Stimulated activated CD4-positive, alpha-beta T cell treated with anti-CD3 and anti-CD28 coated beads, Interleukin-2, amount 100 ng/mL, for 4 hours (primary cell): ENCODE data around the gene CDC27.
A peak's percentile ranks its signal among the peaks of the same experiment; 100 is the strongest.
"Not testable (repeated sequence)": the region's sequence is repeated elsewhere in the genome, so short reads cannot be mapped to it uniquely, and the experiment has no call there.

Experiments used
- DNase-seq: peaks from one replicate; pipeline ENCODE4 v3.0.0-alpha.2; 2020; ENCODE audit warnings: low read depth

The CDC27 gene

DNA sequence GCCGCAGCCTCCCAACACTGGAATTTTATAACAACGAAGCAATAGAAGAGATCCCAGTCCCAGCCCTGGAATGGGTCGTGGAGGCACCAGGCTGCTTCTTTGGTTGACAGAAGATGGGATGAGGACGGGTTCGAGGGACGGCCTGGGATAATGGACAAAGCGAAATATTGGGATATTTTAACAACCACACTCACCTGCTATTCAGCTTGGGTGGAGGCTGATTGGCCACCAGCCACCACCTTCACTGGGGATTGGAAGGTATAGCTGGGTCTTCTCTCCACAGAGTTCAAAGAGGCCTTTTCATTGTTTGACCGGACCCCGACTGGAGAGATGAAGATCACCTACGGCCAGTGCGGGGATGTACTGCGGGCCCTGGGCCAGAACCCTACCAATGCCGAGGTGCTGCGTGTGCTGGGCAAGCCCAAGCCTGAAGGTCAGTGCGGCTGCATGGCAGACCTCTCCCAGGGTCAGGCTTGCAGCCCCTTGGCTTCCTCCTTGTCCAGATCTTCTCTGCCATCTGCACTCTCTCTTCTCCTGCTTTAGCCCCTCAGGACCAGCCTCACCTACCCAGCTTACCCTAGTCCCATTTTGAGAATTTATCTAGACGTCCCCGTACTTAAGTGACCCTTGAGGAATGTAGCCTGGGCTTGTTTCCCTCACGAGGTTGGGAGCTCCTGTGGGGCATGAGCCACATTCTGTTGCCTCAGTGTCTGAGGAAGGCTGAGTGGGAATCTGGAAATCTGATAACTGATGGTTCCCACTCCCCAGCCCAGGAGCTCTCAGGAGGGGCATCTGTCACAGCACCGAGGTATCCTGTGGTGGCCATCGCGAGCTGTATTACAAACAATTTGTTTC lies 30.8 kb upstream of the CDC27 start:
- DNase-seq, result no peak

DNA sequence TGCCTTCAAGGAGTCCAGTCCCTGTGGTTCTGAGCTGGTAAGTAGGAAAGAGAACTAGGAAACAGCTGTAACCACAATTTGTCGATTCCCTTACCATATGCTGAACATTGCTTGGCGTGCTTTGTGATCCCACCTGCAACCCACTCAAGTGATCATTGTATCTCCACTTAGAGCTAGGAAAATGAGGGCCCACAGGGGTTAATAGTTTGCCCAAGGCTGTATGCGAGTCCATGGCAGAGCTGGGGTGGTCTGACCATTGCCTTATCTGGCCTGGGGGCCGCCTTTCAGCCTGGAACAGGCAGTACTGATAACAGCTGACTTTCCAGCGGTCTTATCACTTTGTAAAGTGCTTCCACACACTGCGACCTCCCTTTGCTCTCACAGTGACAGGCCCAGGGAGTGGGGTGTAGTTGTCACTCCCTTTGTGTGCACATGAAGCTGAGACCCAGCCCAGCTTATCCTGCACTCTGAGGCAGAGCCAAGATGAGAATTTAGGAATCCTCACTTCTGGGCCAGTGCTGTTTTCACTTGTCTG lies 29.9 kb upstream of the CDC27 start:
- DNase-seq, result no peak

DNA sequence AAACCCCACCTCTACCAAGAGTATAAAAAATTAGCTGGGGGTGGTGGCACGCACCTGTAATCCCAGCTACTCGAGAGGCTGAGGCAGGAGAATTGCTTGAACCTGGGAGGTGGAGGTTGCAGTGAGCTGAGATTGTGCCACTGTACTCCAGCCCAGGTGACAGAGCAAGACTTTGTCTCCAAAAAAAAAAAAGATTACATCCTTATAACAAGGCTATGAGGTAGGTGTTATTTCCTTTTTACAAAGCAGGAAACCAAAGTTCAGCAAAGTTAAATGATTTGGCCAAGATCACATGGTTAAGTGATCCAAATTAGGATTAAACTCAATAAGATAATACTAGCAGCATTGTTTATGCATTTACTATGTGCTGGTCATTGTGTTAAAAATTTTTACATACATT lies 28.2 kb upstream of the CDC27 start:
- not testable (repeated sequence) for DNase-seq

DNA sequence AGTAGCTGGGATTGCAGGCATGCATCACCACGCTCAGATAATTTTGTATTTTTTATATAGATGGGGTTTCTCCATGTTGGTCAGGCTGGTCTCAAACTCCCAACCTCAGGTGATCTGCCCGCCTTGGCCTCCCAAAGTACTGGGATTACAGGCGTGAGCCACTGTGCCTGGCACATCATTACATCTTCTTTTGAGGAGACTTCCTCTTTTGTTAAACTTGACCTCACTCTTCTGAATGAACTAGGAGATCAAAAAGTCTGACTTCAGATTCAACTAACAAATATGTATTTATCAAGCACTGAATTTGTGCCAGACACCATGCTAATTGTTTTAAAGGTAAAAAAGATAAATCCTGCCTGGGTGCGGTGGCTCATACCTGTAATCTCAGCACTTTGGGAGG lies 27.7 kb upstream of the CDC27 start:
- not testable (repeated sequence) for DNase-seq

DNA sequence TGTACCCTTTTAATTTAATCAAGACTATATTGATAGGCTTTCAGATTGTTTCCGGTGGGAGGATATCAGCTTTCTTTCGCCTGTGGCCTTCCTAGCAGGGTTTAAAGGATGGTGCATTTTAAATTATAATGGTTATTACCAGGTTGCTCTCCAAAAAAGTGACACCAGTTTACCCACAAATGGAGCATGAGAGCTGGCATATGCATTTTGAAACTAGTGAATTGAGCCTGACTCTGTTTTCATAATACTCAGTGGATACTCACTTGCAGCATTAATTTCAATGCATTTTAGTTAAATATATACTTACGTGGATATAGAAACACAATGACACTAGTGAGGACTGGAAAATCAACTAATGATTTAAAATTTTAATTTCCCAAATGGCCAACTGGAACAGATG lies 25.8 kb upstream of the CDC27 start:
- DNase-seq, result no peak

DNA sequence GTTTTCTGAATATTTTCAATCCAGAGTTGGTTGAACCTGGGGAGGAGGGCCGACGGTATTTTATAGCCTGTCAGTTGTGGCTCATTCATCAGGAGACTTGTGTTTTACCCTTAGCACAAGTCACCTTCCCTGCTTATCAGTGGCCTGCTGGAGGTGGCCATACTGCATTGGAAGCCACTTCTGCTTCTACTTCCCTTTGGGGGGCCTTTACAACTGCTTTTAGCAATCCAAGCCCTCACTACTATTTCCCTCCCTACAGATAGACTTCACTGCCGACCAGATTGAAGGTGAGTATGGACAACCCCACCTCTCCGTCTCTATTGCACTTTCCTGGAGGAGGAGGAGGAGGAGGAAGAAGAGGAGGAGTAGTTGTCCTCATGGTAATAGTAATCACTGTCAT lies 24.4 kb upstream of the CDC27 start:
- DNase-seq, result no peak

DNA sequence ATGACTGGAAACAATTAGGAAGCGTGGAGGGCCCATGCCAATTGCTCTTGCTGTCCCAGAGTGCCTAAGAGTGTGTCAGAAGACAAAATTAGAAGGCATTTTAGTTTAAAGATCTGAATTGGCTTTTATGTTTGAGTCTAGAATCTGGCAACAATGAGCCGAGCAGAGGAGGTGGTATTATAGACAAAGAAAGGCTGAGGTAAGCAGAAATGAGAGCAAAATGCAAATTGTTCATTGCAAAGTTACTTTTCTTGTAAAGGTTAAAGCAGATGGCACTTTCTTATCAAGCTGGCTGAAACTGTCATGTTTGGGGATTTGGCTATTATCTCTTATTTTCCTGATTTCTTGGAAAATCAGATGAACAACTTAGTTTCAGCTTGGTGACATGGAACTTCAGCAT lies 23.4 kb upstream of the CDC27 start:
- DNase-seq, result no peak

DNA sequence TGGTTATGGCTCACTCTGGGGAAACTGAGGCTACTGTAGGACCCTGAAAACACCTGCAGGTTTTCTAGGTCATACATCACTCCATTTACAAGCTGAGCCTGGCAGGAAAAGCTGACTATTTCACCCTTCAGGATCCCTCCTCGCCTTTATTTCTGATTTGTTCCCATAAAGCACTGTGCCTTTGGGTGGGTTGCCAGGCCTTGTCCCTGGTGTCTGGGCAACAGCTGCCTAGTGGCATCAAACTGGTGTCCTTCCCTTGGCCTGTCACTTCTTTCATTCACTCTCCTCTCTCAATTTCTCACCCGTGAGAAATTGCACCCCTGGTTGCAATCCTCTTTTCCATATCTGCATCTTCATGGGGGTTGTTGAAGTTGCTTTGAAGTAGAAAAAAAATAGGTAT lies 21.7 kb upstream of the CDC27 start:
- no peak for DNase-seq

DNA sequence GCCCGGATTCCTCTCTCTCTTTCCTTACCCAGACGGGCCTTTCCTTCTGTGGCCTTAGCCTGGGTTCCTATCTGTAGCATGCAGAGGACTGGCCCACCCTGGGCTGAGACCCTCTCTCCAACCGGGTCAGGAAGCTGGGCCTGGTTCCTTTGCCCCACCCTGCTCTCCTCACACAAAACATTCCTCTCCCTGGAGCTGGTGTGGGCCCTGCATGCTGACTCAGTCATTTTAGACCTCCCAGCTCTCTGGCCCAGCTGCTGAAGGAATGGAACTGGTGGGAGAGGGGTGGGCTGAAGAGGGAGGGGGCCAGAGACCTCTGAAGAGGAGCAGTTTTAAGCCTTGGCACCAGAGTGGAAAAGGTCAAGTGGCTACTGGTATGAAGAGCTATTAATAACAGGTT lies 21.0 kb upstream of the CDC27 start:
- DNase-seq, result no peak

DNA sequence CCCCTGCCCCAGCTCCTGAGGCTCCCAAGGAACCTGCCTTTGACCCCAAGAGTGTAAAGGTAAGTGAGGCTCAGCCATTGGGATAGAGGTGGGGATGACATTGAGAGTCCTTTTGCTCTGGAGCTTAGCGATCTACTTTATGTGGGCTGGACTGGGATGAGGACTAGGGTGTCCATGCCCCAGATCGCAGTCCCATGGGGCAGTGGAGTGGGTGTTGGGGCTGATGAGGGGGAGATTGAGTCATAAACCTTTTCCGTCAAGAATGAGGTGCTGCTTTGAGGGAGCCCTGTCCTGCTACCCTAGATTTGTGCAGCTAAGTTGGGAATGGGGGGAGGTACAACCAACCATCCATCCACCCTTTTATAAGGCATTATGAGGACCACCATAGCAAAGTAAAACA lies 20.4 kb upstream of the CDC27 start:
- no peak for DNase-seq

DNA sequence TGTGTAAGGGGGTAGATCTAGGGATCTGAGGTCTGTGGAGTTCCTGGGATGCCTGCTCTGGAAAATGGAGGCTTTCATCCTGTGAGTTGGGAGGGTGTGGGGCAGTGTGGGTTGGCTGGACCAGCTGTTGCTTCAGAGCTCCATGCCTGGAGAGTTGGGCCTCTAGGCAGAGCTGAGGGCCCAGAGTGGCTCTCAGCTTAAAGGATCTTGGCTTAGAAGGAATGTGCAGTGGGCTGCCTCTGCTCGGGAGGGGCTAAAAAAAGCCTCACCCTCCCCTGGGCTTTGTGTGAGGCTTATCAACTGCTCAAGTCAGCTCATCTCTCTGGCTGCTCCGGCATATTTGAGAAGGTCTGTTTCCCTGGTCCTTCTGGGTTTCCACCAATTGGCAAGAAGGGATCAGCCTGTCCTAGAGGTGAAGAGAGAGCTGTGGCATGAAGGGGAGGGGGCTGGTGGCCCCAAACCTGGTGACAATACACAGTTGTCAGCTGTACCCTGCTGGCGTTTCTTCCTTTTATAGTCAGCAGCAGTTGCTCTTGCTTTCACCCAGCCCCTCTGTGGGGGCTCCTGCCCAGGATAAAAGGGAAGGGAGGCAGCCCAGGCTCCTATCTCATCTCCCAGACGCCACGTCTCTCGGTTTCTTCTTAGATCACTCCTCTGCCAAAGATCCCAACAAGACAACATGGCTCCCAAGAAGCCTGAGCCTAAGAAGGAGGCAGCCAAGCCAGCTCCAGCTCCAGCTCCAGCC lies 19.8 kb upstream of the CDC27 start, which contains the start of gene MYL4:
Gene MYL4, plus strand, starts transcription at position 605 of the 745 bp plus-strand sequence. Its CDS starts 75 bp downstream, at position 680.
- DNase-seq, result no peak

DNA sequence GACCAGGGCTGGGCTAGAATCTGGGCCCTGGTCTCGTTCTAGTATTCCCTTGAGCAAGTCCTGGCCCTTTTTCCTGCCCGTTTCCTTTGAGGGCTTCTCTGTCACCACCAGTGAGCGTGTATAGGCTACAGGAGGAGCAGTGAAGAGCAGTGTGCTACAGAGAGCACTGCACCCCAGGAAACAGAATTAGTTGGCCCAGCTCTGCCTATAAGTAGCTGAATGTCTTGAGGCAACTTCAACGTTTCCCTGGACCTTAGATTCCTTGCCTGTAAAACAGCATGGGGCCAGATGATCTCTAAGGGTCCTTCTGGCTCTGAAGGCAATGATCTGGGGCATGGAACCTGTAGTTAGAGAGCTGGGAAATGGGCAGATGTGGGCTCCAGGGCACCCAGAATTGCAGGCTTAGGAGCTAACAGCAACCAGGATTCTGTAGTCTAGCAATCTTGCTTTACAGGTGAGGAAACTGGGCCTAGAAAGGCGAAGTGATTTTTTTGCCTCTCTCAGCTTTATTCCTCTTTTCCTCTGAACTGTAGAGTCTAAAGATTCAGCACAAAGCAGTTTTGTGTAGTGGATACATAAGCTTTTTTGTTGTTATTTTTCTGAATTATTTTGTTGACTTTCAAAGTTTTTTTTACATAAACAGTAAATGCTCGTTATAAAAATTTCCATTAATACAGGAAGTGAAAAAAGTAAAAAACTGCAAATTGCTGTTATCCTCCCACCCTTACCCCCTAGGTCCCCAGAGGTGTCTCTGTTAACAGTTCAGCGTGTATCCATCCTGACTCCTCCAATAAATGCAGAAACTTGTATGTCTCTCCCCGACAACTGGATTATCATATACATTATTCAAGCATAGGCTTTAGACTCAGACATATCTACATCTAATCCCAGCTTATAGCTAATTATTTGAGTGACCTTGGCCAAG lies 18.3 kb upstream of the CDC27 start:
- DNase-seq, result no peak

DNA sequence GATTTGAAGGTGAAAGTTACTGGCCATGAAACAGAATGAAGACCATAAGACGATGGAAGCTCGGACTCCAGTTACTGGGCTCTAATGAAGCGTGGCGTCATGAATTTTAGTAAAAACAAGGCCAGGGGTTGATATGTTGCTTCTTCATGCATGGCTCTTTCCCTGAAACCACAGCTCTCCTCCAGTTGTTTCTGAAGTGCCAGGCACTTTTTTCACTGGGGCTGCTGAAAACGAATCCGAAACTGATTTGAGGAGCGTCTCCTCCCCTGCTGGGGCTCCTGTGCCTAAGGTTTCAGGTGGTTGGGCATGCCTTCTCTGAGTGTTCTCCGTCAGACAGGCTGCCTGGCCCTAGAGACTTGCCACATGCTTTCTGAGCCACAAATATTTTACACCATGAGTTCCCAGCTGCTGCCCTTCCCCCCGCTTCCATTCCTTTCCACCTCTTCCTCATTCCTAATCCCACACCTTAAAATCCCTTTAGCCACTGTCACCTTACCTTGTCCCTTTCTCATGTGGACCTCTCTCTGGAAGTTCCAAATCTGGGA lies 16.4 kb upstream of the CDC27 start:
- peak; percentile 57 for DNase-seq

DNA sequence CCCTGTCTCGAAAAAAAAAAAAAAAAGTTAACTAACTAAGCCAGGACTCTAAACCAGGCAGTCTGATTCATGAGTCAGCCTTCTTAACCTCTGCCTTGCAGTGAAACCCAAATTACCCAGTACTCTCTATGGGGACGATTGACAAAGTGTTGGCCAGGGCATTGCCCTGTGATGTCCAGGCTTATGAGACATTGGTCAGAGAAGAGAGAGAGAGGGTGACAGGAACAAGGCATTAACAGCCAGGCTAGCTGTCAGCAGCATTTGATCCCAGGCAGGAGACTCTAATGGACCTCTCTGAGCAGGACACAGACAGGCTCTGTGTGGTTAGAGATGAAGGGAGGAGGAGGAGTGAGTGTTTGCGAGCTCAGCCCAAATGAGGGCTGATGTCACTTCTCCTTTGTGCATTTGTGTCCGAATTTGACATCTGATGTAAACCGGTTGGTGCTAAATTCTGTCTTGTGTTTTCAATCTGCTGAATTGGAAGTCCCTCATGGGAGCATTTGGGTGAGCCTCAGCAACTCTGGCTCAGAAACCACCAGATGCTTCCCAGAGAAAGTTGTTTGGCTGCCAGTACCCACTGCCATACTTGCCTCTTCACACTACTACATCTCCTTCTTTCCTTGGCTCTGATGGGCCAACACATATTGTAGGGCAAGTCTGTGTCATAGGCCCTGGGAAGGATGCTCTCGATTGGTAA lies 15.8 kb upstream of the CDC27 start:
- DNase-seq, result no peak

DNA sequence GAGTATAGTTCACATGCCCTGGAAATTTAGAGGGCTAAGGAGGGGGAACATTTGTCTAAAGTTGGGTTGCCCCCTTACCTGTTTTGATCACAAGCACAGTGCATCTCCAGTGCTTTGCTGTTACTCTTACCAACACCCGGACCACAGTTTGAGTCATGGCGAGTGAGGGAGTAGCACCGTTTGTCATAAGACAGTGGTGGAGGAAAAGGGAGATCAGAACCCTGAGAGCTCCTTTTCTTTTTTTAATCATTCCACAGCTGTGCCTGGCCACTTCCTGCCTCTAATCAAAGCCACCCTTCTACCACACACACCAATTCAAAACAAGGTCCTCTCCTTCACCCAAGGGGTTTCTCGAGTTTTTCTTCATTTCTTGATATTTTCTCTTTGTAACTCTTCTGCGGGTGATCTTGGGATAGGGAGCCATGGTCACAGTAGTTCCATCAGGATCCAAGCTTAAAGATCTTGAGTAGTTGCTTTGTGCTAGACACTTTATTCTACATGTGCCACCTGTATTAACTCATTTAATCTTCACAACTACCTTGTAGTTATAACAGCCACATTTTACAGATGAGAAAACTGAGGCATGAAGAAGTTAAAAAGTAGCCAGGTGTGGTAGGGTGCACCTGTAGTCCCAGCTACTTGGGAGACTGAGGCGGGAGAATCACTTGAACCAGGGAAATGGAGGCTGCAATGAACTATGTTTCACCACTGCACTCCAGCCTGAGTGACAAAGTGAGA lies 15.1 kb upstream of the CDC27 start:
- peak; percentile 29 for DNase-seq

DNA sequence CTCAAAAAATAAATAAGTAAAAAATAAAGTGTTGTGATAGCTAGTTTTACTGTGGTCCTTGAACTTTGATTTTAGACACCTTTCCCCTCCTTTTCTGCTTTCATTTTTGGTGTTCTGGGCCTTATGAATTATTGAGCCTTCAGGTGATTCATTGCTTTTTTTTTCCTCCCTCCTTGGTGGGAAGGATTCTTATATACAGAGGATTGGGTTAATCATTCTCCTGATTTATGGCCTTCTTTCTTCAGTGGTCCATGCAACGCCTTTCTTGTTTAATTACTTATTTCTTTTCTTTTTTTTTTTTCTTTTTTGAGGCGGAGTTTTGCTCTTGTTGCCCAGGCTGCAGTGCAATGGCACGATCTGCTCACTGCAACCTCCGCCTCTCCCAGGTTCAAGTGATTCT lies 12.1 kb upstream of the CDC27 start:
- no peak for DNase-seq

DNA sequence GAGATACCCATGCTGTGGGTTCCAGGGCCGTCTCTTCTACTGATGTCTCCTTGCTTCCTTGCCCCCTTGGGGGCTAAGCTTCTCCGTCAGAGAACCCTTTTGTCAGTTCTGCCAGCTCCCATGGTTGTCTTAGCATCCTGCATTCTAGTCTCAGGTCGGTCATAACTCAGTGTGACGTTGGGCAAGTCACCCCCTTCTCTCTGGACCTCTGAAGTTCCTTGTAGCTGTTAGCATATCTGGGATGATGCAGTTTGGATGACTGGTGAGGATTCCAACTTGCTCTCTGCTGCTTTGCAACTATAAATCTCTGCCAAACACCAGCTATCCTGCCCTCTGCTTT lies 11.2 kb upstream of the CDC27 start:
- no peak for DNase-seq

DNA sequence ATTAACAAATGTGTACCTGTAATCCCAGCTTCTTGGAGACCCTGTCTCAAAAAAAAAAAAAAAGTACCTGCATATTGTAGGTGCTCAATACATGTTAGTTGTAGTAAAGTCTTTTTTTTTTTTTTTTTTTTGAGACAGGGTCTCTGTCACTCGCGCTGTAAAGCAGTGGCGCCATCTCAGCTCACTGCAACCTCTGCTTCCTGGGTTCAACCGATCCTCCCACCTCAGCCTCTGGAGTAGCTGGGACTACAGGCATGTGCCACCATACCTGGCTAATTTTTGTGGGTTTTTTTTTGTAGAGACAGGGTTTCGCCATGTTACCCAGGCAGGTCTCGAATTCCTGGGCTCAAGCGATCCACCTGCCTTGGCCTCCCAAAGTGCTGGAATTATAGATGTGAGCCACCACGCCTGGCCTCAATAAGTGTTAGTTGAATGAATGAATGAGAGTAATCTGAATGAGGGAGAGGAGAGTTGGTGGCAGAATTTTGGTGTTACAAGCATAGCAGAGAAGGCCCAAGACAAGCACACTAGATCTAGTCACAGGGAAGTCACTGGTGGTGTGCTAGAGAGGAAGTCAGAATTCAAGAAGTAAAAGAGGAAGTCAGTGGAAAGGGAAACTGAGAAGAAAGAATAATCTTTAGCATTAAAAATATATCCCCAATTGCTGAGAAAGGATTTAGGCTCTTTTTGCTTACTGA lies 10.7 kb upstream of the CDC27 start:
- no peak for DNase-seq

DNA sequence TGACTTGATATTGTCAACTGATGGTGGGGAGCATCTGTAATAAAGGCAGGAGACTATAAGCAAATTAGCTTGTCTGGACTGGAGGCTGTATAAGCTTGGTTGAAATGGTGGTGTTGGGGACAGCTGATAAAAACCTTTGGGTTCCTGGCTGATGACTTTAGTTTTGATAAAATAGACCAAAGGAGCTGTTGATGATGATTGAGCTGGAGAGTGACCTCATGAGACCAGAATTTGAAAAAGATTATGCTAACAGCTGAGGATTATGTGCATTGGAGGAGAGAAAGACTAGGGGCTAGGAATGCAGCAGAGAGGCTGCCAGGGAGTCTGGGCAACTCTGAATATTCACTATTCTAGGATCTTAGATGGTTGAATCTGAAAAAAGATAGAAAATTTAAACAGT lies 8.7 kb upstream of the CDC27 start:
- DNase-seq, result no peak

DNA sequence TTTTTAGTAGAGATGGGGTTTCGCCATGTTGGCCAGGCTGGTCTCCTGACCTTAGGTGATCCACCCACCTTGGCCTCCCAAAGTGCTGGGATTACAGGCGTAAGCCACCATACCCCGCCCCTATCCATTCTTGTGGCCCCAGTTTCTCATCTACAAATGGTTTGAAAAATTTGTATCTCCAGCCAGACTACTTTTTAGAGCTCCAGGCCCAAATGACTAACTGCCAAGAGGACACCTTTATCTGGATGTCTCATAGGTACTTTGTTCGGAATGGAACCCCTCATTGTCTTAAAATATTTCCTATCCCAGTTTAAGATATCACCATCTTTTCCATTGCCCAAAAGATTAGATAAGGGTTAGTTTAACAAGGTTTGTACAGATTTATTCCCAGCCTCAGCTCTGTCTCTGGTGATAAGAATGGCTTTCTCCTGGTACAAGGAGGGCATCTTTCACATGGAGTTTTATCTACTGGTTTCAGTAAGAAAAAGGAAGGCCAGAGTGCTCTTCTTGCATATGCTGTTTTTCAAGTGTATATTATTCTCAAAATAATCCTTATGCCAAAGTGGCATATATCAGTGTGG lies 4.9 kb upstream of the CDC27 start:
- DNase-seq, result no peak
